ENCODE measurements around the gene MTCH1.
"Not testable (repeated sequence)": the region's sequence is repeated elsewhere in the genome, so short reads cannot be mapped to it uniquely, and the experiment has no call there.

MTCH1 gene

GRCh38 chr6:36954262-36954931 is 31.6 kb downstream of the MTCH1 start, which contains the start of gene PI16:
TSS of gene PI16 (plus strand) at chr6:36954738. CDS start at chr6:36954761, 23 bp downstream.
- no peak for DNase-seq (ENCODE audit: low spot score)

GRCh38 chr6:36953931-36954261 is 32.1 kb downstream of the MTCH1 start:
- DNase-seq (ENCODE audit: low spot score): no peak

DNA sequence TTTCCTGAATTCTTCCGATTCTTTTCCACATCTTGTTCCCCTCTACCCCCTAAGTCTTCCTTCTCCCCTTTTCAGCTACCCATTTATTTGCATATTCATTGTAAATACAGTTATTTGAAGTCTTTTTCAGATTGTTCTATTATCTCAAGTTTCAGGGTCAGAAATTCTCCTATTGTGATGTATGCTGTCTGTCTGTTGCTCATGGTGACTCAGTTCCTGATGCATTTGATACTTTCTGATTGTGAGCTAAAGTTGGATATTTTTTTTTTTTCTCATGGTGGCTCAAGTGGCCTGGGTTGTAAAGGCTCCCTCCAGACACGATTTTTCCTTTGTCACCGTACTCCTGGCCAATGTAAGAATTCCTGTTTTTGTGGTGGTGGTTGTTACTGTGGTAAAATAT is 36.4 kb downstream of the MTCH1 start:
- DNase-seq (ENCODE audit: low spot score): no peak

- DNase-seq (ENCODE audit: low spot score): not testable (repeated sequence)
These were observed 36.9 kb downstream of the MTCH1 start for GRCh38 chr6:36949076-36949475.

DNA sequence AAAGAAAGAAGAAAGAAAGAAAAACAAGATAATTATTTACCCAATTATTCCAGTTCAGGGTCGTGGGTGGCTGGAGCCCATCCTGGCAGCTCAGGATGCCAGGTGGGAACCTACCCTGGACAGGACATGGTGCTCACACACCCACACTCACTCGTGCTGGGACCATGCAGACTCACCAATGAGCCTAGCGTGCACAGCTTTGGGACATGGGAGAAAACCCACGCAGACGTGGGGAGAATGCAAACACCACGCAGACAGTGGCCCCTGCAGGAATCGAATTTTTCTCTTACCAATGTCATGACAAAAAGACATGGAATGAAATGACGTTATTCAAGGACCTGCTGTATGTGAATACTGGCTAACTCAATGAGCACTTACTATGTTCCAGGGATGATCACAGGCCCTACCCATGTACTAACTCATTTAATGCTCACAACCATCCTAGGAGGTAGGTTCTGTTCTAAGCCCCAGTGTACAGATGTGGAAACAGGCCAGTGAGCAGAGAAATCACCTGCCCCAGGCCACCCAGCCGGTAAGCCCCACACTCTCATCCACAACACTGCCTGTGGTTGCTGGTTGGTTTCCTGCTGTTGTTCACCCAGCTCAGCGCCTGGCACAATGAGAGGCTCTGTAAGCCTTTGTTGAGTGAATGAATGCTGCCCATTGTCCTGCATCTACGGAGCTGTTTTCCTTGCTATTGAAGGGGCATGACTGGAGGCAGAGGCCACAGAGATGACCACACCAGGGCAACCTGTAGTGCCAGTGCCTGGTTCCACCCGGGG is 38.2 kb downstream of the MTCH1 start:
- no peak for DNase-seq (ENCODE audit: low spot score)

DNA sequence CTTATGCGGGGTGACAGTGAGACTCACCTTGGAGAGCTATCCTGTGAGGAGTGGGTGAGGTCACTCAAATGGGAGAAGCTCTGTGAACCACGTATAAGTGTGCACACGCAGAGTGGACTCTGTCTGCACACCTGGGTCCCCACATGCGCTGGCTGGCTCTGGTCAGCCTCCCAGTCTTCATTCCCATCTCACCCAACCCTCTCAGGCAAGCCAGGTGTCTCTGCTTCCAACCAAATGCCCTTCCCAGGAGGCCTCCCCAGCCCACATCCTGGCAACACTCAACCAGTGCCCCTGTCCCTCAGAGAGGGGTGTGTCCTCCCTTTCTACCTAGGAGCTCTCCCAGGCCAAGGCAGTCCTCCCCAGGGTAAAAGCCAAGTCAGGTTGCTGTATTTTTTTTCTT is 39.5 kb downstream of the MTCH1 start:
- no peak for DNase-seq (ENCODE audit: low spot score)

- DNase-seq (ENCODE audit: low spot score): no peak
These were observed 40.7 kb downstream of the MTCH1 start for GRCh38 chr6:36945301-36945700.

DNA sequence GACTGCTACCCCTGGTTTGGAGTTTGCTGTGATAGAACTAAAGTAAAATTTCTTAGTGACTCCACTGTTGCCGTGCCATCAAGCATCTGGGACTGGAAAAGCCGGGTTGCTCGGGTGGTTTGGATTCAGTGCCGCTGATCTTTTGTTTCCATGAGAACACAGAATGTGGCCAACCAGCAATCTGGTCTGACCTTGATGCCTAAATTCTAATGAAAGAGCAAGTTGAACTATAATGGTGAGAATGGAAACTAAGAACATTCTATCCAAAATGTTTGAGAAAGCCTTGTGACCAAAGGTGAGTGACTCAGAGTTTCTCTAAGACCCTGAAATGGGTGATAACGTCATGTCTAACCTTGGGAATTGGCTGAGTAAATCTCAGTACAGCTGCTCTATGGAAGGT is 41.3 kb downstream of the MTCH1 start:
- DNase-seq (ENCODE audit: low spot score): no peak

GRCh38 chr6:36942329-36942728 is 43.7 kb downstream of the MTCH1 start:
- DNase-seq (ENCODE audit: low spot score): not testable (repeated sequence)

DNA sequence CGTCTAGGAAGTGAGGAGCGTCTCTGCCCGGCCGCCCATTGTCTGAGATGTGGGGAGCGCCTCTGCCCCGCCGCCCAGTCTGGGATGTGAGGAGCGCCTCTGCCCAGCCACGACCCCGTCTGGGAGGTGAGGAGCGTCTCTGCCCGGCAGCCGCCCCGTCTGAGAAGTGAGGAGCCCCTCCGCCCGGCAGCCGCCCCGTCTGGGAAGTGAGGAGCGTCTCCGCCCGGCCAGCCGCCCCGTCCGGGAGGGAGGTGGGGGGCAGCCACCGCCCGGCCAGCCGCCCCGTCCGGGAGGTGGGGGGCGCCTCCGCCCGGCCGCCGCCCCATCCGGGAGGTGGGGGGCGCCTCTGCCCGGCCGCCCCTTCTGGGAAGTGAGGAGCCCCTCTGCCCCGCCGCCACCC is 44.4 kb downstream of the MTCH1 start:
- DNase-seq (ENCODE audit: low spot score): not testable (repeated sequence)

GRCh38 chr6:36940027-36940426 is 46.0 kb downstream of the MTCH1 start:
- no peak for DNase-seq (ENCODE audit: low spot score)

GRCh38 chr6:36939005-36939404 is 47.0 kb downstream of the MTCH1 start:
- not testable (repeated sequence) for DNase-seq (ENCODE audit: low spot score)

- DNase-seq (ENCODE audit: low spot score): no peak
These were observed 47.5 kb downstream of the MTCH1 start for GRCh38 chr6:36938536-36938935.

DNA sequence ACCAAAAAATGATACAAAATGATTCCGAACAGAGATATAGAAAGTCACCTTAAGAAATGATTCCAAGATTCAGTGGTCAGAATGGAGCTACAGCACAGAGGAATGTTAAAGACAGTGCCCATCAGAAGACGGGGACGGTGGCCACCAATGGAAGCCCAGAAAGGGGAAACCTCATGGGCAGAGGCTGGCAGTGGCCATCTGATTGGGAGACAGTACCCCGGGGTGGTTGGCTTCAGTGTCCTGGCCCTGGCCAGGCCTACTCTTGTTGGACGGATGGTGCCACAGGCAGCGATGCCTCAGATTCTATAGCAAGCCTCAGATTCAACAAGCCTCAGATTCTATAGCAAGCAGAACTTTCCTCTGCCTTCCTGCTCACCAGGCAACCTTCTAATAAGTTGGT is 48.1 kb downstream of the MTCH1 start:
- no peak for DNase-seq (ENCODE audit: low spot score)

- no peak for DNase-seq (ENCODE audit: low spot score)
These were observed 49.2 kb downstream of the MTCH1 start for GRCh38 chr6:36936824-36937223.

DNA sequence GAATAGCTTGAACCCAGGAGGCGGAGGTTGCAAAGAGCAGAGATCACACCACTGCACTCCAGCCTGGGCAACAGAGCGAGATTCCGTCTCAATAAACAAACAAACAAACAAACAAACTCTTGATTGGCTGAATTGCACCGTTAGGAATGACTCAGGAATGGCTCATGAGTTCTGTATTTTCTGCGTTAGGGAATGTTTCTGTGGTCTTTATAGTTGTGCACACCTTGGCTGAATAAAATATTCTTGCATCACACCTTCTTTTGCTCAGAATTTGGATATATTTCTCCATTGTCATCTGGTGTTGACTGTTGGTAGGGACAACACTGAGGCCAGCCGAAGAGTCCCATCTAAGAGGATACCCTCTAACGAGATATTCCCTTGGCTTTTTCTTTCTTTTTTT is 51.1 kb downstream of the MTCH1 start:
- DNase-seq (ENCODE audit: low spot score): no peak

GRCh38 chr6:36933519-36933918 is 52.5 kb downstream of the MTCH1 start:
- no peak for DNase-seq (ENCODE audit: low spot score)

GRCh38 chr6:36933102-36933501 is 52.9 kb downstream of the MTCH1 start:
- no peak for DNase-seq (ENCODE audit: low spot score)

DNA sequence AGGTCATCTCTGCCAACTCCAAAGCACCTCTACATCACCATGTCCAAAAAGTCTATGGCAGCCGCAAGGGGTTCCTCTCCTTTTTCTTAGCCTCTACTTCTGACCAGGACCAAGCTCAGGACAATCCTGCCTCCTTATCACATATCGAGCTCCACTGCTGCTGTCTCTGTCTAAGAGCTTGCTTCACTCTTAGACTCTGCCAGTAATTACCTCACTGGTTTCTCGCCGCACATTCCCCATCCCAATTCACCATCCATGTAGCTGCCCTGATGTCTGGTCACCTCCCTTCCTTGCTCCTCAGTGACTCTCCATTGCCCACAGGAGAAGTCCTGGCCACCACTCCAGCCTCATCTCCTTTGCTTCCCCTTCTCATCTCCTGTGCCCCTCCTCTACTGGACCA is 55.5 kb downstream of the MTCH1 start:
- DNase-seq (ENCODE audit: low spot score): no peak

DNA sequence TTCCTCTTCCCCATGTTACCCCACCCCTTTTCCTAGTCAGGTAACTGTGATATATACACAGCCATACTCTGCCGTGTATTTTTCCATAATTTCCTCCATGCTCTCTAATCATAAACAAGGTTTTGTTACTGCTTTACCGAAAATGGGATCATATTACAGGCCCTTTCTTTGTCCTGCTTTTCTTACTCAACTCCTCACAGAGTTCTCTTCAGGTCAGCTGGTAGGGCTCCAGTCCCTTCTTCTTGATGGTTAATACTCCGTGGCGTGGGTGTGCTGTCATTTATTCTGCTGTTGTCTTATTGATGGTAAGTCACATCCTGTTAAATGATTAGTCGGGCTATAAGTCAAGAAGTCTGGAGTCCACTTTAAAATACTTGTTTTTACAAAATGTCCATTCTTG is 56.4 kb downstream of the MTCH1 start:
- DNase-seq (ENCODE audit: low spot score): no peak

DNA sequence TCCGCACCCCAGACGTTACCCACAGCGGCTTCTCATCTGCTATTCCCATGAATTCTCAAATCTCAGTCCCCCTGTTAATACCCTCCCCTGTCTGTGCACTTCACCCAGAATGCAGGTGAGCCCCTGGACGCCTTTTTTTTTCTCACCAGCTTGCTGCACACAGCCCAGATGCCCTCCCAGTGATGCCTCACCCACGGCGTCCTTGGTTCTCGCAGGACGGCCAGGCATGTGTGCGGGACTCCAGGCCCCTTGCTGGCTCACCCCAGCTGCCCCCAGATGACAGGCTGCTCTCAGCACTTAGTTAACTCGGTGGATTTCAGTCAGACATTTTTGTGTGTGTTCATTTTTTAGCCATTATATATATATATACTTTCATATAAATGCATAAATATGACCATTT is 56.8 kb downstream of the MTCH1 start:
- DNase-seq (ENCODE audit: low spot score): no peak

DNA sequence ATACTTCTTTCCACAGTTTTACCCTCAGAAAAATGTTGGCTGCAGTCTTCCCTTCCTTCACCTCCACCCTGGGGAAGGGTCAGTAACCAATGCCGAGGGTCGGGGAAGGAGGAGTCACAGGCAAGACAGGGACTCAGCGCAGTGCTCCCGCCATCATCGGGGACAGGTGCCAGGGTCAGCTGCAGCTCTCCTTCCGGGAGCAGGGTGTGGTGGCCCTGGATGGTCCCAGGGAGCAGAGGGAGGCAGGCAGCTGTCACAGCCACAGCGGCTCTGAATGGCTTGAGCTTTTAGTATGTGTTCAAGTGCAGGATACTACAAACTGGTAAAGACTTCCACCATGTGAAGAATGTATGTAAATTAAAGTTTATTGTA is 57.5 kb downstream of the MTCH1 start:
- no peak for DNase-seq (ENCODE audit: low spot score)

DNA sequence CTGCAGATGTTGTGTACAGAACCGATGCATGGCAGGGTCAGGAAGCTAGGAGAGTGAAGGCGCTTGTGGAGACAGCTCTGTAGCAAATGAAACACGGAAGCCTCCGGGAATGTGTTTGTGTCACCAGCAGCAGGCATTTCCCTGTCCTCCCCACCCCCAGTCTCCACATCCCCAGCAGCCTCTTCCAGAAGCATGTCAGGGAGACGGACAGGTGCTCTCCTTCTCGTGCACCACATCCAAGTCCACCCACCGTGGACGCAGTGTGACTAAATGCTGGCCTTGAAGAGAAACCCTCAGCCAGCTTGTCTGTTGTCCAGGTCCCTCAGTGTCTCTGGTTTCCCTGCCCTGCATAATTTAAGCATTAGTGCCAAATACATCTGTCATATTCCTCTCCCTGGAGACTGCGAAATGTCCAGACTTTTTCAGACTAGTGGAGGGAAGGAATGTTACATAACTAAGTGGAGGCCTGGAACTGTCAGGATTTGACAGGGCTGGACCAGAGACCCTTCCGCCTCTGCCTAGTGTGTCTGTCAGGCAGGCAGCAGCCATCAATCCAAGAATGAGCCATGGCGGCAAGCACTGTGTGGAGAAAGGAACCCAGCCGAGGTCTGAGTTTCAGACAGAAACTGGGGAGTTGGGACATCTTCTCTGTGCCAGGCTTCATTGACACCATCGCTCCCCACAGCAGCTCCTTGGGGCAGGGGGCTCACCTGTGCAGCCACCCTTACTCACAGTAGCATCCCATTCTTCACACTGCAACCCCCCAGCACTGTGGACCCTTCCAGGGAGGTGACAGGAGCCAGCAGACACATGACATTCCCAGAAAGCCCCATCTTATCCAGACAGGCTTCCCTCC is 58.1 kb downstream of the MTCH1 start:
- DNase-seq (ENCODE audit: low spot score): no peak

Measured in left forelimb (tissue), 1 donor.